H9 (cell line): Measurements from ENCODE around the gene MORN1. TPM values are rescaled to one million over a fixed set of nuclear protein-coding genes. Genes with fewer than 3 reads are reported as not detected.

Experiments used
- DNase-seq: peaks from one replicate; pipeline ENCODE4 v3.0.0-alpha.2; 2017
- H2AFZ ChIP-seq: one replicate; pipeline ENCODE4 v1.6.1; 2013; ENCODE audit warnings: mild to moderate bottlenecking, low read length, control low read depth, moderate library complexity
- H2AK5ac ChIP-seq: 2 replicates; pipeline ENCODE4 v1.6.1; 2013; ENCODE audit warnings: low read length, control low read depth, mixed read lengths; ENCODE audit not compliant: insufficient read length
- H2BK120ac ChIP-seq: one replicate; pipeline ENCODE4 v1.6.1; 2013; ENCODE audit warnings: low read depth, mild to moderate bottlenecking, low read length, control low read depth, inconsistent platforms; ENCODE audit not compliant: poor library complexity, severe bottlenecking
- H2BK12ac ChIP-seq: 2 replicates; pipeline ENCODE4 v1.6.1; 2013; ENCODE audit warnings: low read length, control low read depth, mixed read lengths, low read depth; ENCODE audit not compliant: insufficient read length
- H2BK15ac ChIP-seq: 2 replicates; pipeline ENCODE4 v1.6.1; 2013; ENCODE audit warnings: low read depth, low read length, control low read depth
- H2BK20ac ChIP-seq: one replicate; pipeline ENCODE4 v1.6.1; 2013; ENCODE audit warnings: low read depth, mild to moderate bottlenecking, low read length, control low read depth, inconsistent platforms; ENCODE audit not compliant: poor library complexity, severe bottlenecking
- H2BK5ac ChIP-seq: 2 replicates; pipeline ENCODE4 v1.6.1; 2013; ENCODE audit warnings: low read length, control low read depth, mixed read lengths; ENCODE audit not compliant: insufficient read length
- H3K14ac ChIP-seq: 2 replicates; pipeline ENCODE4 v1.6.1; 2013; ENCODE audit warnings: low read length, control low read depth; ENCODE audit not compliant: insufficient read depth
- H3K18ac ChIP-seq: 2 replicates; pipeline ENCODE4 v1.6.1; 2013; ENCODE audit warnings: low read depth, mild to moderate bottlenecking, mixed read lengths, low read length, control low read depth; ENCODE audit not compliant: insufficient read length
- H3K23ac ChIP-seq: 2 replicates; pipeline ENCODE4 v1.6.1; 2013; ENCODE audit warnings: low read length, control low read depth, mixed read lengths, low read depth; ENCODE audit not compliant: insufficient read length
- H3K23me2 ChIP-seq: 2 replicates; pipeline ENCODE4 v1.6.1; 2013; ENCODE audit warnings: low read depth, mild to moderate bottlenecking, mixed read lengths, low read length, control low read depth; ENCODE audit not compliant: insufficient read length, poor library complexity, severe bottlenecking
- H3K27ac ChIP-seq: 2 replicates; pipeline ENCODE4 v1.5.1; 2013; ENCODE audit warnings: low read length, control low read depth, mixed read lengths, low read depth; ENCODE audit not compliant: insufficient read length
- H3K27me3 ChIP-seq: 2 replicates; pipeline ENCODE4 v1.6.1; 2013; ENCODE audit warnings: low read length, control low read depth, inconsistent platforms; ENCODE audit not compliant: insufficient read depth
- H3K4ac ChIP-seq: 2 replicates; pipeline ENCODE4 v1.6.1; 2013; ENCODE audit warnings: low read depth, mild to moderate bottlenecking, control low read depth, inconsistent platforms, low read length, moderate library complexity
- H3K4me1 ChIP-seq: 2 replicates; pipeline ENCODE4 v1.6.1; 2013; ENCODE audit warnings: low read length, control low read depth, inconsistent platforms; ENCODE audit not compliant: insufficient read depth
- H3K4me2 ChIP-seq: 2 replicates; pipeline ENCODE4 v1.6.1; 2013; ENCODE audit warnings: low read length, control low read depth, mixed read lengths; ENCODE audit not compliant: insufficient read length, insufficient read depth
- H3K56ac ChIP-seq: 2 replicates; pipeline ENCODE4 v1.6.1; 2013; ENCODE audit warnings: low read depth, mild to moderate bottlenecking, mixed read lengths, low read length, control low read depth; ENCODE audit not compliant: insufficient read length
- H3K79me1 ChIP-seq: 2 replicates; pipeline ENCODE4 v1.6.1; 2013; ENCODE audit warnings: low read depth, mild to moderate bottlenecking, moderate library complexity, low read length, control low read depth, inconsistent platforms; ENCODE audit not compliant: insufficient read depth, poor library complexity, severe bottlenecking
- H3K79me2 ChIP-seq: 2 replicates; pipeline ENCODE4 v1.6.1; 2013; ENCODE audit warnings: low read length, control low read depth, inconsistent platforms; ENCODE audit not compliant: insufficient read depth
- H3K9ac ChIP-seq: 2 replicates; pipeline ENCODE4 v1.6.1; 2013; ENCODE audit warnings: low read length, control low read depth, mixed read lengths; ENCODE audit not compliant: insufficient read length; ENCODE audit errors: extremely low read depth
- H3K9me3 ChIP-seq: one replicate; pipeline ENCODE4 v1.6.1; 2013; ENCODE audit warnings: low read depth, low read length, inconsistent platforms; ENCODE audit not compliant: control insufficient read depth
- H3T11ph ChIP-seq: one replicate; pipeline ENCODE4 v1.6.1; 2013; ENCODE audit warnings: mild to moderate bottlenecking, low read length, control low read depth, inconsistent platforms
- H4K20me1 ChIP-seq: one replicate; pipeline ENCODE4 v1.6.1; 2013; ENCODE audit not compliant: control insufficient read depth, insufficient read length, insufficient read depth
- H4K5ac ChIP-seq: 2 replicates; pipeline ENCODE4 v1.6.1; 2013; ENCODE audit warnings: low read depth, mild to moderate bottlenecking, mixed read lengths, low read length, control low read depth; ENCODE audit not compliant: insufficient read length
- H4K8ac ChIP-seq: replicated peaks from 2 replicates; pipeline ENCODE4 v1.6.1; 2013; ENCODE audit warnings: low read length, control low read depth, mixed read lengths, low read depth; ENCODE audit not compliant: insufficient read length
- H4K91ac ChIP-seq: 2 replicates; pipeline ENCODE4 v1.6.1; 2013; ENCODE audit warnings: low read depth, mild to moderate bottlenecking, moderate library complexity, mixed read lengths, low read length, control low read depth; ENCODE audit not compliant: insufficient read length
- H3K27ac Mint-ChIP-seq, 3 experiments: 2 replicates in 2 of 3; 3 replicates in 1 of 3; pipeline ENCODE4 v1.8.0; 2020 to 2021; ENCODE audit warnings: mixed read lengths in 3 of 3, mild to moderate bottlenecking in 1 of 3, moderate library complexity in 1 of 3
- H3K27me3 Mint-ChIP-seq: 2 replicates; pipeline ENCODE4 v1.8.0; 2021; ENCODE audit warnings: low read depth, mild to moderate bottlenecking, moderate library complexity, mixed read lengths
- H3K36me3 Mint-ChIP-seq, 3 experiments: 2 replicates in 2 of 3; 3 replicates in 1 of 3; pipeline ENCODE4 v1.8.0; 2020 to 2021; ENCODE audit warnings: low read depth in 3 of 3, mixed read lengths in 3 of 3; ENCODE audit not compliant: insufficient read depth in 1 of 3
- H3K4me1 Mint-ChIP-seq, 2 experiments: 2 replicates each; pipeline ENCODE4 v1.8.0; 2020; ENCODE audit warnings: mixed read lengths in 2 of 2
- H3K4me3 Mint-ChIP-seq, 2 experiments: 2 replicates in 1 of 2; 3 replicates in 1 of 2; pipeline ENCODE4 v1.8.0; 2020 to 2021; ENCODE audit warnings: mild to moderate bottlenecking in 2 of 2, mixed read lengths in 2 of 2, moderate library complexity in 1 of 2
- H3K9me3 Mint-ChIP-seq, 2 experiments: 2 replicates in 1 of 2; 3 replicates in 1 of 2; pipeline ENCODE4 v1.8.0; 2020; ENCODE audit warnings: mild to moderate bottlenecking in 2 of 2, mixed read lengths in 2 of 2, moderate library complexity in 1 of 2
- CTCF ChIP-seq: fragments of 200-600 bp; sonication (generic); conservative IDR thresholded peaks from 3 replicates; pipeline ENCODE4 v1.8.0; 2021; ENCODE audit warnings: antibody characterized with exemption, mild to moderate bottlenecking
- WGBS: extraction: QIAGEN DNeasy Blood & Tissue Kit; methylation state at CpG from one replicate; pipeline ENCODE4 v1.1.7; 2013; ENCODE audit warnings: missing lambda C conversion rate, low lambda C conversion rate, mixed read lengths; ENCODE audit not compliant: insufficient read length; ENCODE audit errors: extremely low coverage; 5-methylcytosine and 5-hydroxymethylcytosine counted together
- total RNA-seq: library from RNA; stranded (reverse); gene quantifications from 2 replicates; pipeline ENCODE4 v1.2.1, GENCODE V29; 2021

Gene MORN1
- total RNA-seq, 1 experiment from 2014 or later: 12.7 TPM

GRCh38 chr1:2354511-2355372 lies 36.6 kb downstream of the MORN1 start:
- Mint-ChIP-seq H3K4me3 (no peak overlapping the region), H3K36me3 (no peaks in the 10 kb centered on the region), H3K27ac (no peak overlapping the region), H3K27me3 (no peaks in the 10 kb centered on the region), H3K4me1 (no peaks in the 10 kb centered on the region), H3K9me3 (no peaks in the 10 kb centered on the region)
- H4K5ac ChIP-seq: no peak overlapping the region
- H3K79me1 ChIP-seq: no peaks in the 10 kb centered on the region
- H3K27ac ChIP-seq: no peak overlapping the region
- H4K20me1 ChIP-seq: no peaks in the 10 kb centered on the region
- no peak overlapping the region for H3K18ac ChIP-seq
- H3K23me2 ChIP-seq: no peaks in the 10 kb centered on the region
- H3K4ac ChIP-seq: no peak overlapping the region
- H3K79me2 ChIP-seq: no peaks in the 10 kb centered on the region
- no peak overlapping the region for H2AFZ ChIP-seq
- H3K27me3 ChIP-seq: no peaks in the 10 kb centered on the region
- no peak overlapping the region for H2BK120ac ChIP-seq
- no peaks in the 10 kb centered on the region for H3K9me3 ChIP-seq
- WGBS: no CpG with 5 or more reads among the region's 38 CpGs
- no peak for DNase-seq
- no peak overlapping the region for H2BK5ac ChIP-seq
- no peak overlapping the region for H4K8ac ChIP-seq
- H2BK20ac ChIP-seq: no peak overlapping the region
- H2AK5ac ChIP-seq: no peak overlapping the region
- H3K56ac ChIP-seq: no peak overlapping the region
- no peak overlapping the region for H3T11ph ChIP-seq
- no peak overlapping the region for H3K9ac ChIP-seq
- no peak for TF ChIP-seq CTCF
- no peak overlapping the region for H4K91ac ChIP-seq
- H3K4me2 ChIP-seq: no peak overlapping the region
- H3K4me1 ChIP-seq: no peaks in the 10 kb centered on the region
- H2BK12ac ChIP-seq: no peak overlapping the region
- H3K14ac ChIP-seq: no peak overlapping the region
- H3K23ac ChIP-seq: no peak overlapping the region
- no peak overlapping the region for H2BK15ac ChIP-seq
